ENCODE results near the gene ADARB1.

DNA sequence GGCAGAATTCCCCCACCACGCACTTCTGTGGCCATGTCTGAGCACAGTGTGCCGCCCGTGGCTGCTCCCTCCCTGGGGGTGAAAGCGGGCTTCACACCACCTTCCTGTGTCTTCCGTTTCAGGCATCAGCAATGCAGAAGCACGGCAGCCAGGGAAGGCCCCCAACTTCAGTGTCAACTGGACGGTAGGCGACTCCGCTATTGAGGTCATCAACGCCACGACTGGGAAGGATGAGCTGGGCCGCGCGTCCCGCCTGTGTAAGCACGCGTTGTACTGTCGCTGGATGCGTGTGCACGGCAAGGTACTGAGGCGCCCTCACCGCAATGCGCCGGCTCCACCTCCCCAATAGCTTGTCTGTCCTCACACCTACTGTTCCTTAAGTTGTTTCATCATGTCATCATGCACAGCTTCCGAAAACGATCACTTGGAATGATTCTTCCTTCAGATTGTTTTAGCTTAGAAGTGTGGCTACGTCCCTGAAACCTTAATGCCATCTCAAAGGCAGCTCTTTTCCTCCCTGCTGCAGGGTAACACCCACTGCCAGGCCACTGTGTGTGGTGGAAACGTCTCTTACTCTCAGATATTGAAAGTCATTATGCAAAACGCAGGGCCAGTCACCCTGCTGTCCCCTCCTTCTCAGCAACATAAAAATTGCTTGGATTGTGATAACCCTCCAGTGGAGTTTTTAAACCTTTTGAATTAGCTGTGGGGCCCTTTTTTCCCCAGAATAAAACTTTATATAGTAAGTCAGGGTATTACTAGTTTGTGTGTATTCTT lies 146.5 kb downstream of the ADARB1 start:
- TF ChIP-seq, protein P1, sequence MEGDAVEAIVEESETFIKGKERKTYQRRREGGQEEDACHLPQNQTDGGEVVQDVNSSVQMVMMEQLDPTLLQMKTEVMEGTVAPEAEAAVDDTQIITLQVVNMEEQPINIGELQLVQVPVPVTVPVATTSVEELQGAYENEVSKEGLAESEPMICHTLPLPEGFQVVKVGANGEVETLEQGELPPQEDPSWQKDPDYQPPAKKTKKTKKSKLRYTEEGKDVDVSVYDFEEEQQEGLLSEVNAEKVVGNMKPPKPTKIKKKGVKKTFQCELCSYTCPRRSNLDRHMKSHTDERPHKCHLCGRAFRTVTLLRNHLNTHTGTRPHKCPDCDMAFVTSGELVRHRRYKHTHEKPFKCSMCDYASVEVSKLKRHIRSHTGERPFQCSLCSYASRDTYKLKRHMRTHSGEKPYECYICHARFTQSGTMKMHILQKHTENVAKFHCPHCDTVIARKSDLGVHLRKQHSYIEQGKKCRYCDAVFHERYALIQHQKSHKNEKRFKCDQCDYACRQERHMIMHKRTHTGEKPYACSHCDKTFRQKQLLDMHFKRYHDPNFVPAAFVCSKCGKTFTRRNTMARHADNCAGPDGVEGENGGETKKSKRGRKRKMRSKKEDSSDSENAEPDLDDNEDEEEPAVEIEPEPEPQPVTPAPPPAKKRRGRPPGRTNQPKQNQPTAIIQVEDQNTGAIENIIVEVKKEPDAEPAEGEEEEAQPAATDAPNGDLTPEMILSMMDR (IDR thresholded peaks at IDR 0.05; ENCODE audit: low read depth, low read length): no peak
- TF ChIP-seq POLR2A (IDR thresholded peaks at IDR 0.05; ENCODE audit: extremely low read depth, insufficient read length) (no peak), MYC (IDR thresholded peaks at IDR 0.05; ENCODE audit: low read depth, low read length) (no peak)

All from NB4 (cell line).